ENCODE measurements around the gene SATL1.

Gene SATL1

DNA sequence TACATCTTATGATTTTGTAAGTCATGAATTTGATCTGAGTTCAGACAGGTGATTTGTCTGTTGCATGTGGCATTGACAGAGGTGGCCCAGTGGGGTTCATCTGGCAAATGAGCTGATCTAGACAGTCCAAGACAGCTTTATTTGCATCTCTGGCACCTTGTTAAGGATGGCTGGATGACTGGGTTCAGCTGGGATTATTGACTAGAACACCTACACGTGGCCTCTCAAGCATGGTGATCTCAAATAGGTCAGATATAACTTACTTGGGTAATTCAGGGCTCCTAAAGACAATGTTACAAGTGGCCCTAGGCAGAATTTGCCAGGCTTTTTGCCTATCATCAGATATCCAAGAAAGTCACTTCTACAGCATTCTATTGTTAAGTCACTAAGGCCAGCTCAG is 192.0 kb downstream of the SATL1 start:
- H3K9me3 ChIP-seq (ENCODE audit: severe bottlenecking) = no peaks in the 10 kb centered on the region

More for the DNA sequence above, 192.0 kb downstream of the SATL1 start:
- Histone ChIP-seq H3K36me3 (no peaks in the 10 kb centered on the region), H3K27me3 (ENCODE audit: insufficient read depth, low read depth, severe bottlenecking) (peaks cover 3% of the 10 kb centered on the region), H3K4me3 (ENCODE audit: low read depth, low read length) (no peak overlapping the region), H3K27ac (no peak overlapping the region)
- no peak for DNase-seq
- TF ChIP-seq, protein P1, sequence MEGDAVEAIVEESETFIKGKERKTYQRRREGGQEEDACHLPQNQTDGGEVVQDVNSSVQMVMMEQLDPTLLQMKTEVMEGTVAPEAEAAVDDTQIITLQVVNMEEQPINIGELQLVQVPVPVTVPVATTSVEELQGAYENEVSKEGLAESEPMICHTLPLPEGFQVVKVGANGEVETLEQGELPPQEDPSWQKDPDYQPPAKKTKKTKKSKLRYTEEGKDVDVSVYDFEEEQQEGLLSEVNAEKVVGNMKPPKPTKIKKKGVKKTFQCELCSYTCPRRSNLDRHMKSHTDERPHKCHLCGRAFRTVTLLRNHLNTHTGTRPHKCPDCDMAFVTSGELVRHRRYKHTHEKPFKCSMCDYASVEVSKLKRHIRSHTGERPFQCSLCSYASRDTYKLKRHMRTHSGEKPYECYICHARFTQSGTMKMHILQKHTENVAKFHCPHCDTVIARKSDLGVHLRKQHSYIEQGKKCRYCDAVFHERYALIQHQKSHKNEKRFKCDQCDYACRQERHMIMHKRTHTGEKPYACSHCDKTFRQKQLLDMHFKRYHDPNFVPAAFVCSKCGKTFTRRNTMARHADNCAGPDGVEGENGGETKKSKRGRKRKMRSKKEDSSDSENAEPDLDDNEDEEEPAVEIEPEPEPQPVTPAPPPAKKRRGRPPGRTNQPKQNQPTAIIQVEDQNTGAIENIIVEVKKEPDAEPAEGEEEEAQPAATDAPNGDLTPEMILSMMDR (IDR thresholded peaks at IDR 0.05; ENCODE audit: low read depth, low read length) = no peak

All from WERI-Rb-1 (cell line).